ENCODE results near the gene CLEC18C. TPM values are rescaled to one million over a fixed set of nuclear protein-coding genes. Genes with fewer than 3 reads are reported as not detected.
A peak's percentile ranks its signal among the peaks of the same experiment; 100 is the strongest.
"Not testable (repeated sequence)": the region's sequence is repeated elsewhere in the genome, so short reads cannot be mapped to it uniquely, and the experiment has no call there.

The CLEC18C gene
- total RNA-seq, 1 experiment from 2014 or later: 0.48 TPM

GRCh38 chr16:70162041-70162451, 11.5 kb upstream of the CLEC18C start (continued):
- TF ChIP-seq E2F1 (CRISPR knock-in tag; IDR thresholded peaks at IDR 0.05): no peak
- TF ChIP-seq SMAD3 (CRISPR knock-in tag; IDR thresholded peaks at IDR 0.05; ENCODE audit: borderline replicate concordance): no peak
- TF ChIP-seq RORB (CRISPR knock-in tag; IDR thresholded peaks at IDR 0.05): no peak
- TF ChIP-seq SMAD4 (CRISPR knock-in tag; IDR thresholded peaks at IDR 0.05): no peak

- DNase-seq (ENCODE audit: low spot score): no peak
- H3K27me3 Mint-ChIP-seq (ENCODE audit: low read depth): no peaks in the 10 kb centered on the region
- H3K27ac Mint-ChIP-seq: peak overlapping the region; percentile 55; the same call in 1 of the 2 replicates
- TF ChIP-seq ERG (CRISPR knock-in tag; IDR thresholded peaks at IDR 0.05): no peak
- no peak for TF ChIP-seq SOX15 (CRISPR knock-in tag; IDR thresholded peaks at IDR 0.05)
- TF ChIP-seq ZNF263 (CRISPR knock-in tag; IDR thresholded peaks at IDR 0.05; ENCODE audit: low read depth): no peak
- TF ChIP-seq TEAD4 (CRISPR knock-in tag; IDR thresholded peaks at IDR 0.05): no peak
- no peak for TF ChIP-seq TP53 (CRISPR knock-in tag; IDR thresholded peaks at IDR 0.05)
- no peak for TF ChIP-seq ZBTB21 (CRISPR knock-in tag; IDR thresholded peaks at IDR 0.05; ENCODE audit: borderline replicate concordance)
- no peak for TF ChIP-seq NFATC4 (CRISPR knock-in tag; IDR thresholded peaks at IDR 0.05)
- no peak for TF ChIP-seq ZNF281 (CRISPR knock-in tag; IDR thresholded peaks at IDR 0.05)
- TF ChIP-seq ZNF423 (CRISPR knock-in tag; IDR thresholded peaks at IDR 0.05): no peak
- no peak for TF ChIP-seq CDX4 (CRISPR knock-in tag; IDR thresholded peaks at IDR 0.05; ENCODE audit: borderline replicate concordance)
- no peak for TF ChIP-seq RELA (CRISPR knock-in tag; IDR thresholded peaks at IDR 0.05; ENCODE audit: borderline replicate concordance)
- no peak for TF ChIP-seq NR3C1 (CRISPR knock-in tag; conservative IDR thresholded peaks at IDR 0.05; ENCODE audit: low read depth)
- ChIA-PET POLR2A (no interaction called here), CTCF (interaction anchor here (2.1 kb wide), 1 partner anchor 89 kb away, joined by 6 read pairs; the partner anchor contains the start of gene EXOSC6)
- no peaks in the 10 kb centered on the region for H3K4me1 Mint-ChIP-seq
- no peaks in the 10 kb centered on the region for H3K9me3 Mint-ChIP-seq
- peaks cover 3% of the 10 kb centered on the region; the same call in 1 of the 2 replicates for H3K36me3 Mint-ChIP-seq
- no peak; the same call in 1 of the 2 replicates for ATAC-seq
- no peak overlapping the region for H3K4me3 Mint-ChIP-seq
Observed at GRCh38 chr16:70163596-70163995, 10.0 kb upstream of the CLEC18C start.

- H3K4me3 Mint-ChIP-seq; H3K36me3 Mint-ChIP-seq; H3K4me1 Mint-ChIP-seq; DNase-seq (ENCODE audit: low spot score); H3K27ac Mint-ChIP-seq; H3K27me3 Mint-ChIP-seq (ENCODE audit: low read depth); ATAC-seq; H3K9me3 Mint-ChIP-seq; CTCF ChIA-PET; POLR2A ChIA-PET: not testable (repeated sequence)
Observed at GRCh38 chr16:70166688-70167087, 6.9 kb upstream of the CLEC18C start.

- POLR2A ChIA-PET; ATAC-seq; H3K4me3 Mint-ChIP-seq; H3K27me3 Mint-ChIP-seq (ENCODE audit: low read depth); DNase-seq (ENCODE audit: low spot score); CTCF ChIA-PET; H3K36me3 Mint-ChIP-seq; H3K4me1 Mint-ChIP-seq; H3K9me3 Mint-ChIP-seq; H3K27ac Mint-ChIP-seq: not testable (repeated sequence)
Observed at GRCh38 chr16:70173916-70174315, 329 bp downstream of the CLEC18C start.

- H3K4me1 Mint-ChIP-seq; H3K4me3 Mint-ChIP-seq; CTCF ChIA-PET; H3K9me3 Mint-ChIP-seq; H3K36me3 Mint-ChIP-seq; POLR2A ChIA-PET; DNase-seq (ENCODE audit: low spot score); H3K27me3 Mint-ChIP-seq (ENCODE audit: low read depth); H3K27ac Mint-ChIP-seq: not testable (repeated sequence)
- ATAC-seq: peak; percentile 27
Observed at GRCh38 chr16:70174387-70174932, 873 bp downstream of the CLEC18C start.

GRCh38 chr16:70187858-70188607, 14.4 kb downstream of the CLEC18C start:
- DNase-seq (ENCODE audit: low spot score): peak; percentile 36
- POLR2A ChIA-PET; H3K27me3 Mint-ChIP-seq (ENCODE audit: low read depth); H3K9me3 Mint-ChIP-seq; H3K36me3 Mint-ChIP-seq; H3K27ac Mint-ChIP-seq; H3K4me1 Mint-ChIP-seq; CTCF ChIA-PET: not testable (repeated sequence)
- H3K4me3 Mint-ChIP-seq: peak overlapping the region; percentile 18; the same call in 1 of the 2 replicates
- ATAC-seq: peak; percentile 84

- H3K36me3 Mint-ChIP-seq; H3K4me3 Mint-ChIP-seq; H3K27me3 Mint-ChIP-seq (ENCODE audit: low read depth); H3K4me1 Mint-ChIP-seq; POLR2A ChIA-PET; DNase-seq (ENCODE audit: low spot score); H3K27ac Mint-ChIP-seq; H3K9me3 Mint-ChIP-seq; CTCF ChIA-PET: not testable (repeated sequence)
- ATAC-seq: peak; percentile 68
Observed at GRCh38 chr16:70188608-70188915, 15.0 kb downstream of the CLEC18C start.
